Breast epithelium (tissue), 4 donors: ENCODE data around the gene ASIC3. TPM values are rescaled to one million over a fixed set of nuclear protein-coding genes. Genes with fewer than 3 reads are reported as not detected.
"Not testable (repeated sequence)": the region's sequence is repeated elsewhere in the genome, so short reads cannot be mapped to it uniquely, and the experiment has no call there.

Experiments used
- DNase-seq, 2 donors: peaks; one replicate each; pipeline ENCODE4 v3.0.0-alpha.2; 2019; ENCODE audit warnings: low spot score in 2 of 2
- H3K27ac ChIP-seq, 2 donors: fragments of 200-600 bp; sonication (generic) in 1 of 2; one replicate each; pipeline ENCODE4 v1.5.1; 2016 to 2019; ENCODE audit warnings: mild to moderate bottlenecking in 1 of 2
- H3K27me3 ChIP-seq, 2 donors: fragments of 200-600 bp; sonication (generic) in 1 of 2; one replicate each; pipeline versions ENCODE4 v1.5.1 to v1.6.0; 2017 to 2019; ENCODE audit warnings: control low read depth in 1 of 2, mild to moderate bottlenecking in 1 of 2
- H3K36me3 ChIP-seq: fragments of 200-600 bp; one replicate; pipeline ENCODE4 v1.5.1; 2019
- H3K4me1 ChIP-seq, 2 donors: fragments of 200-600 bp; sonication (generic); one replicate each; pipeline ENCODE4 v1.5.1; 2016 to 2019; ENCODE audit warnings: control low read depth in 1 of 2
- H3K4me3 ChIP-seq, 3 donors: fragments of 200-600 bp; sonication (generic); 1 replicate in 2 of 3; 2 replicates in 1 of 3; pipeline ENCODE4 v1.5.1; 2016 to 2019; ENCODE audit warnings: mild to moderate bottlenecking in 3 of 3, moderate library complexity in 2 of 3
- H3K9me3 ChIP-seq, 2 donors: fragments of 200-600 bp; sonication (generic) in 1 of 2; one replicate each; pipeline ENCODE4 v1.5.1; 2016 to 2019; ENCODE audit warnings: control low read depth in 1 of 2
- CTCF ChIP-seq, 3 donors: fragments of 450-650 bp; IDR thresholded peaks; one replicate each; pipeline ENCODE4 v1.5.1; 2016 to 2017; ENCODE audit warnings: antibody characterized with exemption in 3 of 3, mild to moderate bottlenecking in 3 of 3, moderate library complexity in 3 of 3
- POLR2A ChIP-seq: fragments of 450-650 bp; IDR thresholded peaks from one replicate; pipeline ENCODE4 v1.6.1; 2016; ENCODE audit warnings: antibody characterized with exemption, mild to moderate bottlenecking, moderate library complexity
- POLR2AphosphoS5 ChIP-seq, 3 donors: sonication (generic); formaldehyde crosslinking; IDR thresholded peaks; one replicate each; pipeline ENCODE4 v1.6.1; 2017; ENCODE audit warnings: antibody characterized with exemption in 3 of 3
- intact Hi-C: fragments of 100-400 bp; cut with DNase I; formaldehyde crosslinking; loops from one replicate; pipeline ENCODE4 v1.15.1; 2023; ENCODE audit warnings: low total_unique reads
- total RNA-seq, 3 donors: library from RNA; depleted of rRNA; stranded (reverse); fragments of >200 nt; gene quantifications; one replicate each; pipeline ENCODE4 v1.1.0, GENCODE V29; 2016

The ASIC3 gene
- total RNA-seq, 3 donors from 2014 or later = 1.3 to 3.3 (median 2.3) TPM

DNA sequence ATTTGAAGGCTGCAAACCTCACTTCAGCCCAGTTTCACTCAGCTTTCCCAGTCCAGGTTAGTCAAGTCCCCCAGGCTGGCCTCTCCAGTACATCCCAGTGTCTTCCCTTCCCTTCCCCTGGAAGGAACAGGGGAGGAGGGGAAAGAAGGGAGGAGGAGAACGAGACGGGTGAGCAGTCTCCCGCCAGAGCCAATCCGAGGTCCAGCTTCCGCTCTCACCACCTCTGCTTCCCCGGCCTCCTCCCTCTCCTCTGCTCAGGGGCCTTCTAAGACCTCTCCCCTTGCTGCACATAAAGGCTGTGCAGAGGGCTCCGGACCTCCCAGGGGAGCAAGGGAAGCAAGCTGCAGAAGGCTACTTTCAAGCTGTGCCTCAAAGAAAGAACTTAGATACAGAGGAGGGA, 28.1 kb upstream of the ASIC3 start:
- DNase-seq = no peak
- intact Hi-C loops = no loop called here

DNA sequence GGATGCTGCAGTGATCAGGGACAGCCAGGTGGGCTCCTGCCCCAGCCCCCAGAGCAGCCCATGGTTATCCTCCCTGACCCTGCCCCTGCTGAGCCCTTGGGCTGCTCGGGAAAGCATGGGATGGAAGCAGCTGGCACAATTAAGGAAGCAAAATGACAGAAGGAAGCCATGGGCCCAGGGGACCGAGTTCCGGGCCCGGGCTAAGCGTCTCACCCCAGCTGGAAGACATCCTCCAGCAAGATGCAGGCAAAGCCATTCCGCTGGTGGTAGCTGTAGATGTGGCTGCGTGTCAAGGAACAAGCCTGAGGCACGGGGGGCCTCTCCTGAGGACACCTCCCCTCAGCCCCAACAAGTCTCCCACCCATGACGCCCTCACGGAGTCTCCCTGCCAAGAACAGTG, 25.1 kb upstream of the ASIC3 start:
- no peak for DNase-seq
- Histone ChIP-seq H3K4me1 (peaks cover 2 to 9% of the 10 kb centered on the region in 2 donors), H3K36me3 (no peaks in the 10 kb centered on the region), H3K27ac (no peak overlapping the region), H3K4me3 (no peak overlapping the region), H3K27me3 (peaks cover 6 to 11% of the 10 kb centered on the region in 2 donors), H3K9me3 (no peaks in the 10 kb centered on the region)
- no peak for TF ChIP-seq CTCF (IDR thresholded peaks at IDR 0.05)
- no peak for TF ChIP-seq POLR2AphosphoS5 (IDR thresholded peaks at IDR 0.05)
- no peak for TF ChIP-seq POLR2A
- intact Hi-C loops = no loop called here

More for the DNA sequence above, 28.1 kb upstream of the ASIC3 start:
- Histone ChIP-seq H3K4me1 (peaks cover 8 to 10% of the 10 kb centered on the region in 2 donors), H3K27ac (no peak overlapping the region), H3K4me3 (no peak overlapping the region), H3K9me3 (no peaks in the 10 kb centered on the region), H3K36me3 (no peaks in the 10 kb centered on the region), H3K27me3 (peaks cover 6 to 37% of the 10 kb centered on the region in 2 donors)
- TF ChIP-seq CTCF (IDR thresholded peaks at IDR 0.05) = no peak
- TF ChIP-seq POLR2A = no peak
- no peak for TF ChIP-seq POLR2AphosphoS5 (IDR thresholded peaks at IDR 0.05)

GRCh38 chr7:151024435-151025056, 23.8 kb upstream of the ASIC3 start, which contains the start of gene ATG9B:
ATG9B (minus strand) TSS chr7:151024494; CDS start chr7:151024423, 71 bp downstream.
- Histone ChIP-seq H3K9me3 (no peaks in the 10 kb centered on the region), H3K27me3 (no peaks in the 10 kb centered on the region), H3K27ac (no peak within 1 kb of the TSS), H3K4me3 (no peak within 1 kb of the TSS), H3K36me3 (no peaks in the 10 kb centered on the region), H3K4me1 (no peaks in the 10 kb centered on the region)
- DNase-seq = no peak
- intact Hi-C loops = no loop called here
- TF ChIP-seq POLR2A (no peak), CTCF (IDR thresholded peaks at IDR 0.05) (no peak), POLR2AphosphoS5 (IDR thresholded peaks at IDR 0.05) (no peak)

GRCh38 chr7:151025924-151026671, 22.2 kb upstream of the ASIC3 start:
- no peak for DNase-seq
- TF ChIP-seq CTCF (IDR thresholded peaks at IDR 0.05) = no peak
- no peak for TF ChIP-seq POLR2A
- TF ChIP-seq POLR2AphosphoS5 (IDR thresholded peaks at IDR 0.05) = no peak
- H3K36me3 ChIP-seq = no peaks in the 10 kb centered on the region
- intact Hi-C loops = no loop called here
- H3K27ac ChIP-seq = no peak overlapping the region
- no peaks in the 10 kb centered on the region for H3K4me1 ChIP-seq
- H3K27me3 ChIP-seq = no peaks in the 10 kb centered on the region
- H3K9me3 ChIP-seq = no peaks in the 10 kb centered on the region
- no peak overlapping the region for H3K4me3 ChIP-seq

- peak overlapping the region; percentile 82 to 90 for H3K27ac ChIP-seq
- H3K27me3 ChIP-seq, intact Hi-C loops, H3K36me3 ChIP-seq, DNase-seq, H3K4me1 ChIP-seq, H3K9me3 ChIP-seq: not testable (repeated sequence)
- H3K4me3 ChIP-seq = peak overlapping the region in 2 of 3 donors; percentile 64 to 91
These were observed 21.3 kb upstream of the ASIC3 start for GRCh38 chr7:151026771-151027727.
